ENCODE measurements around the gene FUT7. TPM values are rescaled to one million over a fixed set of nuclear protein-coding genes. Genes with fewer than 3 reads are reported as not detected.

FUT7 gene
- total RNA-seq, 6 donors from 2014 or later = 0.94 to 2.3 (median 2.0) TPM; not detected in 1

GRCh38 chr9:137014166-137014565, 17.7 kb downstream of the FUT7 start:
- TF ChIP-seq EP300 (IDR thresholded peaks at IDR 0.05) (no peak), POLR2AphosphoS5 (IDR thresholded peaks at IDR 0.05) (no peak), CTCF (IDR thresholded peaks at IDR 0.05) (no peak), POLR2A (IDR thresholded peaks at IDR 0.05) (no peak)
- Histone ChIP-seq H3K27me3 (no peaks in the 10 kb centered on the region), H3K36me3 (peaks cover 0 to 77% (median 53%) of the 10 kb centered on the region in 4 donors), H3K27ac (no peak overlapping the region), H3K4me3 (no peak overlapping the region), H3K4me1 (no peaks in the 10 kb centered on the region), H3K9me3 (no peaks in the 10 kb centered on the region)
- 91% methylated on average over 23 of the region's 23 CpGs; no CpG with 5 or more reads in 1 of the 2 donors for WGBS, 2 donors
- peak in 1 of 2 donors; percentile 73 for DNase-seq
- ATAC-seq (ENCODE audit: low FRiP score in 2 of 2) = no peak

- Histone ChIP-seq H3K27ac (no peak overlapping the region), H3K4me1 (no peaks in the 10 kb centered on the region), H3K36me3 (peaks cover 0 to 78% (median 53%) of the 10 kb centered on the region in 4 donors), H3K9me3 (no peaks in the 10 kb centered on the region), H3K4me3 (no peak overlapping the region), H3K27me3 (no peaks in the 10 kb centered on the region)
- DNase-seq (peak in 1 of 2 donors; percentile 75), ATAC-seq (ENCODE audit: low FRiP score in 2 of 2) (no peak)
- 93 to 96% methylated on average over 12 of the region's 20 CpGs for WGBS, 2 donors
- no peak for TF ChIP-seq POLR2AphosphoS5 (IDR thresholded peaks at IDR 0.05)
- no peak for TF ChIP-seq CTCF (IDR thresholded peaks at IDR 0.05)
- no peak for TF ChIP-seq POLR2A (IDR thresholded peaks at IDR 0.05)
- TF ChIP-seq EP300 (IDR thresholded peaks at IDR 0.05) = no peak
Observed at GRCh38 chr9:137013571-137013940, 18.3 kb downstream of the FUT7 start.

- no peaks in the 10 kb centered on the region for H3K4me1 ChIP-seq
Observed at GRCh38 chr9:137012694-137013570, 19.0 kb downstream of the FUT7 start.

GRCh38 chr9:137011907-137012675, 19.8 kb downstream of the FUT7 start:
- Histone ChIP-seq H3K27ac (no peak overlapping the region), H3K4me3 (no peak overlapping the region), H3K36me3 (peaks cover 0 to 71% (median 50%) of the 10 kb centered on the region in 4 donors), H3K27me3 (no peaks in the 10 kb centered on the region), H3K4me1 (peaks cover 0 to 8% (median 6%) of the 10 kb centered on the region in 4 donors), H3K9me3 (no peaks in the 10 kb centered on the region)
- ATAC-seq (ENCODE audit: low FRiP score in 2 of 2) (no peak), DNase-seq (peak in 1 of 2 donors; percentile 68)
- 92 to 99% methylated on average over 15 to 37 of the region's 39 CpGs for WGBS, 2 donors
- TF ChIP-seq POLR2AphosphoS5 (IDR thresholded peaks at IDR 0.05) (no peak), CTCF (IDR thresholded peaks at IDR 0.05) (no peak), EP300 (IDR thresholded peaks at IDR 0.05) (no peak), POLR2A (IDR thresholded peaks at IDR 0.05) (no peak)

More at GRCh38 chr9:137012694-137013570, 19.0 kb downstream of the FUT7 start:
- Histone ChIP-seq H3K9me3 (no peaks in the 10 kb centered on the region), H3K27me3 (no peaks in the 10 kb centered on the region), H3K4me3 (no peak overlapping the region), H3K36me3 (peaks cover 0 to 79% (median 54%) of the 10 kb centered on the region in 4 donors), H3K27ac (no peak overlapping the region)
- no peak for ATAC-seq (ENCODE audit: low FRiP score in 2 of 2)
- TF ChIP-seq EP300 (IDR thresholded peaks at IDR 0.05) = no peak
- 86 to 95% methylated on average over 7 to 53 of the region's 67 CpGs for WGBS, 2 donors
- peak in 1 of 2 donors; percentile 82 for DNase-seq

- TF ChIP-seq EP300 (IDR thresholded peaks at IDR 0.05) = no peak
- no peak for TF ChIP-seq POLR2A (IDR thresholded peaks at IDR 0.05)
- no peak for TF ChIP-seq POLR2AphosphoS5 (IDR thresholded peaks at IDR 0.05)
- no peak for TF ChIP-seq CTCF (IDR thresholded peaks at IDR 0.05)
- DNase-seq = peak in 1 of 2 donors; percentile 60
- H3K36me3 ChIP-seq = peaks cover 0 to 61% (median 42%) of the 10 kb centered on the region in 4 donors
- peaks cover 0 to 10% (median 9%) of the 10 kb centered on the region in 4 donors for H3K4me1 ChIP-seq
- no peaks in the 10 kb centered on the region for H3K27me3 ChIP-seq
- WGBS, 2 donors = 95 to 96% methylated on average over 18 to 22 of the region's 24 CpGs
- no peak overlapping the region for H3K4me3 ChIP-seq
- ATAC-seq (ENCODE audit: low FRiP score in 2 of 2) = no peak
- H3K27ac ChIP-seq = no peak overlapping the region
- H3K9me3 ChIP-seq = no peaks in the 10 kb centered on the region
Observed at GRCh38 chr9:137011156-137011555, 20.7 kb downstream of the FUT7 start.
